GM19099 (cell line): ENCODE data around the gene DDX5.

Source experiments
- POLR2A ChIP-seq: IDR thresholded peaks from 3 replicates; pipeline ENCODE4 v1.6.1; 2011; ENCODE audit warnings: low read depth; ENCODE audit not compliant: insufficient read length; ENCODE audit errors: extremely low read depth

Gene DDX5

DNA sequence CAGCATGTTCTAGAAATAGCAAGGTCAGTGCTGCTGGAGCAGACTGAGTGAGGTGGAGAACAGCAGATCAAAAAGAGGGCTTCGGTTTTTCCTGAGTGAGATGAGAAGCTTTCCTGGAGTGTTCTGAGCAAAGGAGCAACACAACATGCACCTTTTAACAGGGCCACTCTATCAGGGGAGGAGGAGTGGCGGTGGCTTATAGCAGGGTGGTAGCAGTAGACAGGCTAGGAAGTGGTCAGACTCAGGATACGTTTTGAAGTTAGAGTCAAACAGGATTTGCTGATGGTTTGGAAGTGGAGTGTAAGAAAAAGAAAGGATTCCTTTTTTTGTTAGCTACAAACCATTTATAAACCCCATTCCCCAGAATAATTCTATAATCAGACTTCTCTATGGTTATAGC, 21.7 kb downstream of the DDX5 start:
- no peak for TF ChIP-seq POLR2A

DNA sequence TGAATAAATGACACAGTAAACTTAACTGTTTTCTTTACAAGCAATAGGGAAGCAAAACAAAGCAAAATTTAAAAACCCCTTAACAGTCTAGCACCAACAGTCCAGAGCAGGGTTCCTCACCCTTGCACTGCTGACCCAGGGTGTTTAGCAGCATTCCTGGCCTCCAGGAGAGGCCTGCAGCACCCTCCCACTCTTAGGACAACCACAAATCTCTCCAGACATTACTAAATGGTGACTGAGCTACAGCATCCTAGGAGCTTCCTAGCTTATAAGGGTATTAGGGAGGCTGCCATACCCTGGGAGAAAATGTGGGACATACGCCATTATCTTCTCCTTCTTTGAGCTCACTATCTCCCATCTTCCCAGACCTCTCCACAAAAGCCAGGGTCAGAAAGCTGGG, 25.1 kb downstream of the DDX5 start:
- TF ChIP-seq POLR2A = no peak

DNA sequence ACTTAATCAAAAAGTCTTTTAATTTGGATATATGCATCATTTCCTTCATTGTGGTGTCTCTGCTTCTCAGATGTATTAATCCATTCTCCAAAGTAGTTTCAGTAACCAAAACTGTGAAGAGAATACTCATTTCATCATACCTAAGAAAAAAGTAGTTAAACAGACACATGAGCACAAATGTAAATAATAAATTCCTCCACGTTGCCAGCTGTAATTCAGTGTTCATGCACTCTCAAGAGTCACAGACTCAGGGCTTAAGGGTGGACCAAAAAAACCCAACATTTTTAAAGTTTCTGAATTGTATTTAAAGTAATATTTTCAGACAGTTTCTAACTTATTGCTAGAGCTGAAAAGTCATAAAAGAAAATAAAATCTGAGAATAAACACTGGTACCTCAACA, 28.2 kb downstream of the DDX5 start:
- no peak for TF ChIP-seq POLR2A

DNA sequence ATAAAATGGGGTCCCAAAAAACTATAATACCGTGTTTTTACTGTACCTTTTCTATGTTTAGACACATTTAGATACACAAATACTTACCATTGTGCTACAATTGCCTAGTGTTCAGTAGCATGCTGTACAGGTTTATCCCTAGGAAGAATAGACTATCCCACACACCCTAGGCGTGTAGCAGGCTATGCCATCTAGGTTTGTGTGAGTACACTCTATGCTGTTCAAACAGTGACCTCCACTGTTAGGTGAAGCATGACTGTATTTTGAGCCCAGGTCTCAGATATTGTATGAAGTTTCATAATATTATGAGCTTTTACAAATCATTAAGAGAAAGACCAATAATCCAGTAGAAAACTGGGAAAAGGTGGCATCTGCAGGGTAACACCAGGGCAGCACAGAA, 33.5 kb downstream of the DDX5 start:
- TF ChIP-seq POLR2A = no peak

DNA sequence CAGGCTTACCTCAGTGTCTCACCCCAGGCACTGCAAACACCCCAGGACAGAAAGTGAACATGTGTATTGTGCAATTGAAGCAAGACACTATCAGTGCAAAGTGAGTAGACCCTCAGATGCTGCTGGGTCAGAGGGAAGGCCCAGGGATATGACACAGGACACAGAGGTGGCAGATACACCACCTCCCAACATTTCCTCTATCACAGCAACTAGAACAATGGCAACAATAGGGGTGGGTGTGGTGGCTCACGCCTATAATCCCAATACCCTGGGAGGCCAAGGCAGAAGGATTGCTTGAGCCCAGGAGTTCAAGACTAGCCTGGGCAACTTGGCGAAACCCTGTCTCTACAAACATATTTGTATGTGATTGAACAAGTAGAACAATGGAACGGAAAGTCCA, 34.6 kb downstream of the DDX5 start:
- TF ChIP-seq POLR2A = no peak

DNA sequence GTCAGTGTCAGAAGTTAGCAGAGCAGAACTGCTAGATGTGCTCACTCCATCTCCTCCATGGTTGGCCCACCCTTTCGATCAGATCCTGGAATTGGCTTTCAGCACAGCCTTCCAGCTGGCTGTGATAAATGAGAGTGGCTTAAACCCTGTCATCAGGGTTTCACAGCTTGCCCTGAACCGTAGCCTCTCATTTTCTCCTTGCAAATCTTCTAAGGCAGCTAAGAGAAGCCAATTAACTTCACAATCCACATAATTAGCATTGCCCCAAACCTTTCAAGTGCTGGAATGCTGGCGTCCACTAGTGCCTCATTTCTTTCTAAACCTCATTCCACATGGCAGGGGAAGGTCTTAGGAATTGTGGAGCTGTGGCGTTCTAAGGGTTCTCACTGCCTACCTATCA, 35.5 kb downstream of the DDX5 start:
- no peak for TF ChIP-seq POLR2A

DNA sequence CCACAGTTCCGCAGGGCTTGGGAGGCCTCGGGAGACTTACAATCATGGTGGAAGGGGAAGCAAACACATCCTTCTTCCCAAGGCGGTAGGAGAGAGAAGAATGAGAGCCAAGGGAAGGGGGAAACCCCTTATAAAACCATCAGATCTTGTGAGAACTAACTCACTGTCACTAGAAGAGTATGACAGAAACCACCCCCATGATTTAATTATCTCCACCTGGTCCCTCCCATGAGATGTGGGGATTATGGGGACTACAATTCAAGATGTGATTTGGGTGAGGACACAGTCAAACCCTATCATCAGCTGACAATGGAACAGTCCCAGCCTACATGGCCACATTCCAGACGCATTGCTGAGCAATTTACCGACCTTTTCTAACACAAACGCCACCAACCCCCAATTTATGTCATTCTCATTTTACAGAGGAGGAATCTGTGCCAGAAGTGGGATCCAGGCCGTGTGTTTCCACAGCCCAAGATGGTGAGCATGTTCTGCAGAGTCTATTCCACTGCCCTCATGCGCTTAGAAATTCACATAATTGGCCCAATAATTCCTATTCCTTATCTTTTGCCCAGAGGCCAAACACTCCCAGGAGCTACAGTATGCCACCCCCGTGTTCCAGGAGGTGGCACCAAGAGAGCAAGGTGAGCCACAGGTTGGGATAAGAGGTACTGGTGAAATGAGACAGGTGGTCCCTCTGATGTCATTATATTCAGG, 39.9 kb downstream of the DDX5 start:
- no peak for TF ChIP-seq POLR2A

DNA sequence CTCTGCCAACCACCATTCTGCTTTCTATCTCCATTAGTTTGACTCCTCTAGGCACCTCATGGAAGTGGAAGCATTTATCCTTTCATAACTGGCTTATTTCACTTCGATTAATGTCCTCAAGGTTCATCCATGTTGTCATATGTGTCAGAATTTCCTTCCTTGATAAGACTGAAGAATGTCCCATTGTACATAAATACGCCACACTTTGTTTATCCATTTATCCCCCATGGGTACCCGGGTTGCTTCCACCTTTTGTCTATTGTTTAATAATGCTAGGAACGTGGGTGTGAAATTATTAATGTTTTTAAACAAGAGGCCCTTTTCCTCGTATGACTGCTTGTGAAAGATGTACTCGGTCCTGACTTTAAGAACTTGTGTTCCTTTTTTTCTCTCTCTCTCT, 44.3 kb downstream of the DDX5 start:
- TF ChIP-seq POLR2A = no peak

DNA sequence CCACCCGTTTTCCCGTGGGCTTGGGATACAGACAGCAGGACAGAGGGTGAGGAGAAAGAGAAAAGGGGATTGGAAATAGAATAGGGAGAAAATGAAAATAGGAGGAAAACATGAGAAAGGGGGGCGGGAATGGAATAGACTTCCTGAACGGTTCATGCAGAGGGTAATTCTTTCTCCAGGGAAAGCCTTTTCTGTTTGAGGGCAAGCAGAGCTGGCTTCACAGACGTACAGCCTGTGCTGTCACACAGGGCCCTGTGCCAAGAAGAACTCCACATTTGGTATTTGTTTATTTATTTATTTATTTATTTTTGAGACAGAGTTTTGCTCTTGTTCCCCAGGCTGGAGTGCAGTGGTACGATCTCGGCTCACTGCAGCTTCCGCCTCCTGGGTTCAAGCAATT, 45.1 kb downstream of the DDX5 start:
- TF ChIP-seq POLR2A = no peak

DNA sequence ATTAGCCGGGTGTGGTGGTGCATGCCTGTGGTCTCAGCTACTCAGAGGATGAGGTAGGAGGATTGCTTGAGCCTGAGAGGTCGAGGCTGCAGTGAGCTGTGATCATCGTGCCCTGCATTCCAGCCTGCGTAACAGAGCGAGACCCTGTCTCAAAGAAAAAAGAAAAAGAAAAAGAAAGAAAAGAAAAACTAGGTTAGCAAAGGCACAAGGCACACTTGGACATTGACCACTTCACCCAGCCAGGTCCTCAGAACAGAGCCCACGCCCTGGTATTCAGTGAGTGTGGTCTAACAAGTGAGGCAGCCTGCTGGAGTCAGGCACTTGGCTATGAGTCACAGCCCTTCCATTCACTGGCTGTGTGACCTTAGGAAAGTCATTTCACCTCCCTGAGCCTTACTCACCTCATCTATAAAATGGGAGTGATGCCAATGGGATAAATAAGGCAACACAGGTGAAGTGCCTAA, 46.8 kb downstream of the DDX5 start:
- no peak for TF ChIP-seq POLR2A

DNA sequence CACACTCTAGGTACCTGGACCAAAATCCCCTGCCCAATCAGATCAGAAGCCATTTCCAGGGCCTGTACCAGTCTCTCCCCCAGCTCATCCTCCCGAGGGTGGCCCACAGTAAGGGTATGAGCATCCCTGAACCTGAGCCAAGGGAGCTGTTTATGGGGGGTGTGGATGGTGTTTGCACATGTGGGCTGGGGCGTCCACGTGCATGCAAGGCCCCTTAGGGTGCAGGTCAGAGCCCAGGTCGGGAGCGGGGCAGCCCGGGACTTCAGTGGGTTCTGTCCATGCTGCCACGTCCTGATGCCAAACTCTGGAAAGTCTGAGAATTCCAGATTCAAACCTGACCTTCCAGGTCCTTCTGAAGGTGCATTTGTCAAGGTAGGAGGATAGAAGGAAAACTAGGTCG, 47.3 kb downstream of the DDX5 start:
- TF ChIP-seq POLR2A = no peak

DNA sequence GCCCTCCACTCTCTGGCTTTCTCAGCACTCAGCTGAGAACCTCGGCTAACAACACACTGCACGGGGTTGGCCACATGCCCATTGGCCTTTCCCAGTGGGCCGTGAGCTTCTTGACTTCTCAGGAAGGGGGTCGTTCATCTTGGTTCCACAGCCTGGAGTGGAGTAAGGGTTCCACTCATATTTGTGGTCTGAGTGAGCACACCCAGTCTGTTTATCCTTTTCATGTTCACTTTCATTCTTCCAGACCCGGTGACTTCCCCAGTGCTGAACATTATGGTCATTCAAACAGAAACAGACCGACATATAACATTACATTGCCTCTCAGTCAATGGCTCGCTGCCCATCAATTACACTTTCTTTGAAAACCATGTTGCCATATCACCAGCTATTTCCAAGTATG, 48.9 kb downstream of the DDX5 start:
- no peak for TF ChIP-seq POLR2A

DNA sequence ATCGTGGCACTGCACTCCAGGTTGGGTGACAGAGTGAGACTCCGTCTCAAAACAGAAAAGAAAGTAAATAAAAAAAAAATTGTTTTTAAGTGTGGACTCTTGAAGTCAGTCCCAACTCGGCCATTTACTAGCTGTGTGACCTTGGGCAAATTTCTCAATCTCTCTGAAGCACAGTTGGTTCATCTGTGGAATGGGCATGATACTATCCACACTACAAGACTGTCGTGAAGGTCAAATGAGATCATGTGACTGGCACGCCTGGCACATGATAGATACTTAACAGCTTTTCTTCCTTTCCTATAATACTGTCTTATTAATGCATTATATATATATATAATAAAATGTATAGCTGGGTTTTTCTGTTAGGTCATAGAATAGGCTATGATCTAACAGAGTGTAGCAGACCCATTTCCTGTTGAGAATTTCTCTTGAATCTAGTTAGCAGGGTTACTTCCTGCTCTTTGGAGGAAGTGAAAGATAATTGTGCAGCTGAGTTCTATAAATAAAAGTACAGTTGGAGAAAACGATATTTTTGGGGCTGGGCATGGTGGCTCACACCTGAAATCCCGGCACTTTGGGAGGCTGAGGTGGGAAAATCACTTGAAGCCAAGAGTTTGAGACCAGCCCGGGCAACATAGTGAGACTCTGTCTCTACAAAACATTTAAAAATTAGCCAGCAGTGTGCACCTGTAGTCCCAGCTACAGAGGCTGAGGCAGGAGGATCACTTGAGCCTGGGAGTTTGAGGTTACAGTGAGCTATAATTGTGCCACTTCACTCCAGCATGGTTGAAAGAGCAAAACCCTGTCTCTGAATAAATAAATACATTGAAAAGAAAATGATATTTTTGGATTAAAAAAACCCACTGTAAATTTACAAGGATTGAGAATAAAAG, 49.9 kb downstream of the DDX5 start:
- TF ChIP-seq POLR2A = no peak

DNA sequence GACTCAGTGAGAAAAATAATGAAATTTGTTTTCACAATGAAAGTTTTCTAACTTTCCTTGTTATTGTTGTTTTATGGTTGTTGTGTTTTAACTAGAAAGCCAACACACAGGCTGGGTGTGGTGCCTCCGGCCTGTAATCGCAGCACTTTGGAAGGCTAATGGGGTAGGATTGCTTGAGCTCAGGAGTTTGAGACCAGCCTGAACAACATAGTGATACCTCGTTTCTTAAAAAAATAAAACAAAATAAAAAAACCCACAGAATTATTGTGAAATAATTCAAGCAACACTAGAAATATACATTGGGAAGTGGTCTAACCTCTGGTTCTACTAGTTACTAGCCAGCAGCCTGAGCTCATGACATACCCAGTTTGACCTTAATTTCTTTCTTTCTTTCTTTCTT, 56.5 kb downstream of the DDX5 start:
- TF ChIP-seq POLR2A = no peak

DNA sequence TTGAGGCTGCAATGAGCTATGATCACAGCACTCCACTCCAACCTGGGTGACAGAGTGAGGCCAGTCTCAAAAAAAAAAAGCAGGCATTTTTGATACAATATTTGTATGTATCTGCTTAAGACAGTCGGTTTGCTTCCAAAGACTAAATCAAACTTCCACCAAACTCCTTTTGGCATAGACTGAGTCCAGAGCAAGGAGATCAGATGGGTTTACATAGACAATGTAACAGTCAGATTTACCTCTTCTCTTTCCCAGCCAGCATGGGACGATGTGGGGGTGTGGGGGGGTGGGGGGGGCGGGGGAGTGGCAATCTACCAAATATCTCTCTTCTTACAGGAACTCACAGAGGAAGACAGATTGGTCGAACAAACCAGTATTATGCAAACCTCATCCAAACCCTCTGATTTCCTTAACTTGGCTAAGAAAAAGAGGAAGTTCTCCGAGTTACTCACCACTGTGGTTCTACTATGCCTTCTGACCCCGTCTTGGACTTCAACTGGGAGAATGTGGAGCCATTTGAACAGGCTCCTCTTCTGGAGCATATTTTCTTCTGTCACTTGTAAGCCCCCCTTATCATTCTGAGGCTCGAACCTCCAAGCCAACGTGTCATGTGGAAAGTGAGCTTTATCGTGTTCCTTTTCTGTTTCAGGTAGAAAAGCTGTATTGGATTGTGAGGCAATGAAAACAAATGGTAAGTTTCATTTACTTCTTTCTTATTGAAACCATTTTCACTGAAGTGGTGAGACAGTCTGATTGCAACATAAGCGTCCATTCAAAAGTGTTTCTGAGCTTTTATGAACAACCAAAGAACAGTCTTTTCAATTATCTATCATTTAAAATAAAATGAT, 57.2 kb downstream of the DDX5 start, which contains the start of gene MILR1:
TSS of gene MILR1 (plus strand) at position 451 of the 848 bp plus-strand sequence. CDS start at position 505, 54 bp downstream.
- TF ChIP-seq POLR2A = no peak
